Measurements from ENCODE around the gene EYA3. TPM values are rescaled to one million over a fixed set of nuclear protein-coding genes. Genes with fewer than 3 reads are reported as not detected.
A peak's percentile ranks its signal among the peaks of the same experiment; 100 is the strongest.

EYA3 gene
- total and polyA plus RNA-seq, 2 donors from 2014 or later: 10.2 to 32.0 TPM

GRCh38 chr1:28096210-28097099 lies 8.0 kb upstream of the EYA3 start:
- Histone ChIP-seq H3K9me3 (ENCODE audit: control insufficient read depth in 2 of 3, insufficient read depth in 1 of 3, low read length in 3 of 3) (no peaks in the 10 kb centered on the region), H3K9ac (ENCODE audit: low read length in 3 of 3) (no peak overlapping the region), H3K36me3 (ENCODE audit: control insufficient read depth in 2 of 3, insufficient read depth in 3 of 3, low read length in 3 of 3) (no peaks in the 10 kb centered on the region), H3K4me3 (ENCODE audit: low read length in 3 of 3) (no peak overlapping the region), H3K4me1 (ENCODE audit: control insufficient read depth in 2 of 3, insufficient read depth in 2 of 3, low read depth in 1 of 3, low read length in 3 of 3) (no peaks in the 10 kb centered on the region), H3K27ac (ENCODE audit: low read depth in 2 of 2, low read length in 2 of 2) (no peak overlapping the region), H3K27me3 (ENCODE audit: control insufficient read depth, insufficient read depth, low read length) (no peaks in the 10 kb centered on the region)
- intact Hi-C loops (cut with DNase I): no loop called here
- FAIRE-seq (no peak), DNase-seq (no peak)
- no peak for TF ChIP-seq CTCF (IDR thresholded peaks at IDR 0.05; ENCODE audit: borderline replicate concordance, extremely low read depth, insufficient read depth)

- FAIRE-seq (no peak), DNase-seq (peak in 4 of 5 donors; percentile 55 to 79 (median 68))
- no peaks in the 10 kb centered on the region for H3K27me3 ChIP-seq (ENCODE audit: control insufficient read depth, insufficient read depth, low read length)
- peak; percentile 83 for TF ChIP-seq CTCF (IDR thresholded peaks at IDR 0.05; ENCODE audit: borderline replicate concordance, extremely low read depth, insufficient read depth)
- H3K9me3 ChIP-seq (ENCODE audit: control insufficient read depth in 2 of 3, insufficient read depth in 1 of 3, low read length in 3 of 3): no peaks in the 10 kb centered on the region
- no peaks in the 10 kb centered on the region for H3K36me3 ChIP-seq (ENCODE audit: control insufficient read depth in 2 of 3, insufficient read depth in 3 of 3, low read length in 3 of 3)
- H3K4me1 ChIP-seq (ENCODE audit: control insufficient read depth in 2 of 3, insufficient read depth in 2 of 3, low read depth in 1 of 3, low read length in 3 of 3): peaks cover 0 to 12% (median 11%) of the 10 kb centered on the region in 3 donors
- intact Hi-C loops (cut with DNase I): no loop called here
- no peak overlapping the region for H3K9ac ChIP-seq (ENCODE audit: low read length in 3 of 3)
- H3K4me3 ChIP-seq (ENCODE audit: low read length in 3 of 3): no peak overlapping the region
- H3K27ac ChIP-seq (ENCODE audit: low read depth in 2 of 2, low read length in 2 of 2): no peak overlapping the region
These were observed 2.8 kb upstream of the EYA3 start for GRCh38 chr1:28091043-28091781.

GRCh38 chr1:28087614-28088167 lies 719 bp downstream of the EYA3 start:
- FAIRE-seq (no peak), DNase-seq (peak in 1 of 5 donors; percentile 34)
- intact Hi-C loops (cut with DNase I): no loop called here
- H3K27me3 ChIP-seq (ENCODE audit: control insufficient read depth, insufficient read depth, low read length): no peaks in the 10 kb centered on the region
- H3K4me1 ChIP-seq (ENCODE audit: control insufficient read depth in 2 of 3, insufficient read depth in 2 of 3, low read depth in 1 of 3, low read length in 3 of 3): peaks cover 0 to 16% (median 15%) of the 10 kb centered on the region in 3 donors
- peak overlapping the region; percentile 77 to 92 (median 90) for H3K9ac ChIP-seq (ENCODE audit: low read length in 3 of 3)
- H3K27ac ChIP-seq (ENCODE audit: low read depth in 2 of 2, low read length in 2 of 2): peak overlapping the region; percentile 81 to 94
- H3K9me3 ChIP-seq (ENCODE audit: control insufficient read depth in 2 of 3, insufficient read depth in 1 of 3, low read length in 3 of 3): no peaks in the 10 kb centered on the region
- H3K36me3 ChIP-seq (ENCODE audit: control insufficient read depth in 2 of 3, insufficient read depth in 3 of 3, low read length in 3 of 3): no peaks in the 10 kb centered on the region
- H3K4me3 ChIP-seq (ENCODE audit: low read length in 3 of 3): peak overlapping the region; percentile 82 to 100 (median 99)
- no peak for TF ChIP-seq CTCF (IDR thresholded peaks at IDR 0.05; ENCODE audit: borderline replicate concordance, extremely low read depth, insufficient read depth)

Measured in kidney (tissue), 14 donors.